NCI-H1694 treated with DMSO at 0.1 percent for 48 hours (cell line): ENCODE data around the gene SAYSD1.

ENCODE experiments used
- DNase-seq: peaks from one replicate; lab custom pipeline; 2025; lab: John Stamatoyannopoulos, UW

SAYSD1 gene

DNA sequence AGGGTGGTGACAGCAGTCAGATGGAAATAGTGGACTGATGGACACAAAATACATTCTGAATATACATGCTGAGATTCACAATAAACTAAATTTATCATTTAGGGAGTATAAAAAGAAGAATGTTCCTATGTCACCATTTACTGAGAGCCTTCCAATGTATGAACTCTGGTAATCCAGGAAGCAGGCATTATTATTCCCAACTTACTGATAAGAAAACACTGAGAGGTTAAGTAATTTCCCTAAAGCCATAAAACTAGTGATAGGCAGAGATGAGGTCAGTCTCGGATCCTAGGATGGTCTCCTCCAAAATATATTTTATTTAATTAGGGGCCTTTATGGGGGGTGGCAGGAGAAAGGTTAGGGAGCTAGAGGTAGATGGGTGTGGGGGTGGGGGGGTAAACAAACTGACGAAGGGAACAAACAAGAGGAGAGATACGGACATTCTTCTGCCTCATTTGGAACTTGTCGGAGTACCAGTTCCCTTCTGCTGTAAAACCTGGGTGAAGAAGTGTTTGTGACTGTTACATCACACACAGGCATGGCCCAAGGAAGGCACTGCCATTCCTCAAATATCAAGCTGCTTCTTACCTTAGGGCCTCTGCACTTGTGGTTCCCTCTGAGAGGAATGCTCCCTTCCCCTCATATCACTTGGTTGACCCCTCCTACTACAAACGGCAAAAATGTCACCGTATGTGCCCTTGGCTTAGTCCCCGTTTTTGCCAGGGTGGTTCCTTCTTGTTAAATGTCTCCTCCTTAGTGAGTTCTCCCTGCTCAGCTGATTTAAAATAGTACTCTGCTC, 6.7 kb downstream of the SAYSD1 start:
- DNase-seq, result no peak

DNA sequence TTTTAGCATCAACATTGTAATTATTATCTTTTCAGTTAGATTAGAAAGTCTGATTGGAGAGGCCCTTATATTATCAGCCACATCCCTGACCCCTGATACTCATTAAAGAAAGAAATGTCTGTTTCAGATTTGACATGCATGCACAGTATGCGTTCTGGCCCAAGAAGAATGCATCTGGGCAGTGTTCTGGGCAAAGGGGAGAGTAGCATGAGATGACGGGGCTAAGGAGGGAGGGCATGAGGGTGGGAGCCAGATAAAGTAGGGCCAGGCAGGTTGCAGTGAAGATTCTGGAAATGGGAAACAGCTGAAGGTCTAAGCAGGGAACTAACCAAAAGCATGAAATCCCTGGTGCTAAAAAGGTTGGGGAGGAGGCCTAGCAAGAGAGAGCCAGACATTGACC, 7.3 kb downstream of the SAYSD1 start:
- DNase-seq, result no peak

DNA sequence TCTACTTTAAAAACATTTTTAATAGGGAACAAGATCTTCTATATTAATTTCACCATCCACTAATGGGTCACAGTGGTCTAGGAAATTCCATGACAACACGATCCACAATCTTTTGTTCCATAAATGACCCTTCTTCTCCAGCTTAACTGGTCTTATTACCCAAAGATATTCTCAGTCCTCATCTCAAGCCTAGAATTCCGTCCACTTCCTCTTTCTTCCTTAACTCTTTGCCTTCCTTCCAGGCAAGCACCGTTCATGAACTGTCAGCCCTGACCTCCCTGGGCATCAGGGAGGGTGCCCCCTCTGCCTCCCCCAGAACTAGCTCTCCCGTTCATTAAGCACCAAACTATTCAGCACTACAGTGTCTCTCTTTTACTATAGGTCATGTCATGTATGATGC, 8.0 kb downstream of the SAYSD1 start:
- DNase-seq, result no peak

DNA sequence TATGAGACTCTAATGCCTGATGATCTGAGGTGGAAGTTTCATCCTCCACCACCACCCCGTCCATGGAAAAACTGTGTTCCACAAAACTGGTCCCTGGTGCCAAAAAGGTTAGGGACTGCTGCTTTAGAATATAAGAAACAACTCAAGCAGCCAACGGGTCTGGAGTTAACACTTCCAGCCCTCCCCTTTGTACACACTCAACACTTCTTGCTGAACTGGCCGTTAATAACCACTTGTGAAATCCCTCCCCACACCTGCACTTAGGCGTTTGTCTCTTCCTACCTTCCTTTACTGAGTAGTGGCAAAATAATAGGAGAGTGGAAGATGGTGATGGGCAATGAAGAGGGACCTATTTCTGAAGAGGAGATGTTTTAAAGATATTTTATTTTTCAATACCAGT, 10.5 kb downstream of the SAYSD1 start:
- DNase-seq, result no peak

DNA sequence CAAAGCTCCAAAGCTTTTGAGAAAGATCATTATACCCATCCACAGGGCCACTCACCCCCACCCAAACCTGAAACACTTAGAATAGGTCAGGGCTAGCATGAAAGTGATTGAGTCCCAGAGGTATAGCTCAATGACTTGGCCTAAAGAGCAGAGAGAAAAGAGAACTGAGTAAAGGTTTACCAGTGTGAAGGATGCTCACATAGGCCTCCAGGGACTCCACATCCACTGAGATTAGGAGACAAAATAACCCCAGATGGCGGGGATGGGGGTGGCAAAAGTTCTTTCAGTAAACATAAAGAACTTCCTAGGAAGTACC, 12.2 kb downstream of the SAYSD1 start:
- DNase-seq, result no peak

DNA sequence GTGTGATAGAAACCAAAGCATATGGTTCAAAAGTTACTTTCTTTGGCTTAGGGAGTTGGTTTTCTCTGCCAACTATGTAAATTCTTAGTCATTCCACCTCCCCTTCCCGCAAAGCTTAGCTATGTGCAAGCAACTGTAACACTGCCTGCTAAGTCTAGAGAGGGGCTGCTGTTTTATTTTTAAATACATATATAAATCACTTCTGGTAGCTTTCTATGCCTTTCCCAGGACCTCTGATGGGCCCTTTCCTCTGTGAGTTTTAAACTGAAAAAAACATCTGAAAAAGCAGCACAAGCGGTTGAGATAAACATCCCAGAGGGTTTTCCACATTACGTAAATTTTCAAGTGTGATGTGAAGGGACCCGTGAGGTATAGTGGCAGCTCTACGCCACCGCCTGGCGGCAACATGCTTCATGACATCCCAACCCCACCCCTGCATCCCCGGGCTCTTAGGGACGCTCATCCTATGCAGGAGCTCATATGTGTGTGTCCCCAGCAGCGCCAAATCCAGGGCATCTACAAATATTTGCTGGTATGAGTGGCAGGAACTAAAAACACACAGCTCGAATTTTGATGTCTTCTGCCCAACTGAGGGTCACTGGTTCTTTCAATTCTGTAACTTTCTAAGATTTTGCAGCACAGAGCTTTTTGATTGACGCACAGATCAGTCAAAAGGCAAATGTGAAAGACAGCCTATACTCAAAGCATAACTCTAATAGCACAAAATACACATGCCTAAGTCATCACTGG, 12.7 kb downstream of the SAYSD1 start:
- no peak for DNase-seq

DNA sequence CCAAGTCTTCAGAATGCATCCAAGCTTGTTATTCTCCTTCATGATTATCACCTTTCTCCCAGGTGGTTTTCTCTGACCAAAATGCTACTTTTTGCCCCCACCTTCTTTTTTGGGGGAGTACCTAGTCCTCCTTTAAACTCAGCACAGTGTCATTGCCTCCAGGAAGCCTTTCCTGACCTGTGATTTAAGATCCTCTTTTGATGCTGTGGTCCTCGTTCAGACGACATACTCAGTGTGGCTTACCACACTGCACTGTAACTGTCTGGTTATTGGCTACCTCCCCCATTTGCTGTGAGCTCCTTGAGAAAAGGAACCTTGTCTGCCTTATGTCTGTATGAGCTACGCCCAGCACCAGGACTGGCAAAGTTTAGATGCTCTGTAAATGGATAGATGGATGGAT, 14.6 kb downstream of the SAYSD1 start:
- DNase-seq, result no peak

DNA sequence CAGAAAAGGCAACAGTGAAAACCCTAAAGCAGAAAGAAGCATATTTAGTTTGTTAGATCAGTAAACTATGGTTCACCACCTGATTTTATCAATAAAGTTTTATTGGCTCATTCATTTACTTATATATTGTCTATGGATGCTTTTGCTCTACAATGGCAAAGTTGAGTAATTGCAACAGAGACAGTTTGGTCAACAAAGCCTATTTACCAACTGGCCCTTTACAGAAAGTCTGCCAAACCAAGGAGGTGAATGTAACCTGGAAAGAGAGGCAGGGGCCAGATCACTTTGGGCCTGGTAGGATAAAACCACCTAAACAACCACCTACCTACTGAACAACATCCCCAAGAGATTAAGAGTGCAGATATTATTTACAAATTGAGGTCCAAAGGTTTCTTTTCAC, 19.4 kb downstream of the SAYSD1 start:
- no peak for DNase-seq

DNA sequence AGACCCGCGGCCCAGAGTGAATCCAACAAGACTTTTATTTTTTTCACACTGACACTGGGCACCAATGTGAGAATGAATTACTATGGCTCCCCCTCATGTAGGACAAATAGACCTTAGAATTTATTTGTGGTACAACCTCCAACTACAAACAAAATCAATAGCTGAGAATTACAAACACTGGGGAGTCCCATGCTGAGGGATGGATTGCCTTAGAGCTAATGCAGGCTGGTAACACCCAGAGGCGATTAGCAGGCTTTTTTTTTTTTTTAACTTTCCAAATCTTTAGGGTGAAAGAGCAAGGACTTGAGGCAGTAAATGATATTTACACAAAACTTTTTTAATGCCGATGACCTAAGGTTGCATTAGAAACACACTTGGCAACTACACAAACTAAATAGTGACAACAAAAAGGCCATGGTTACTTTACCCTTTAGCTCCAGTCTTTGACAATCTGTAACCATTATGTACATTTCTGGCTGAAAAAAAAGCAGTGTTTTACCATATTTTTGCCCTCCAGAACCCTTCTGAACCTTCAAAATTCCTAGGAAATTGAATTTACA, 21.8 kb downstream of the SAYSD1 start:
- DNase-seq, result no peak

DNA sequence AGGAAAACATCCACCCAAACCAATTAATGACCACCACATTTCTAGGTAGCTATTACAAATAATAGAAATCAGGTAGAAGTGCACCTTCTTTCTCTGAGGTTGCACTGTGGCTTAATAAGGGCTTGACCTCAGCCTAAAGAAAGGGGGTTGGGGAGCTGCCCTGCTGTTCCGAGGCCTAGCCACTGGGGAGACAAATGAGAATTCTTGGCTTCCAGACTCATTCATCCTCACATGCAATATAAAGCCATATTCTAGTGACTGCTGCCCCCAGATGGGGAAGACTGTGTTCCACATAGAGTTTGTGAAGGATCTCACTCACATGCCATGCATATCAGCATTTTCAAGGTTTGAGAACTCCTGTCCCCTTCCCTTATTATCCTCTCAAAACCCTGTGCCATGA, 22.9 kb downstream of the SAYSD1 start:
- peak; percentile 6 for DNase-seq

DNA sequence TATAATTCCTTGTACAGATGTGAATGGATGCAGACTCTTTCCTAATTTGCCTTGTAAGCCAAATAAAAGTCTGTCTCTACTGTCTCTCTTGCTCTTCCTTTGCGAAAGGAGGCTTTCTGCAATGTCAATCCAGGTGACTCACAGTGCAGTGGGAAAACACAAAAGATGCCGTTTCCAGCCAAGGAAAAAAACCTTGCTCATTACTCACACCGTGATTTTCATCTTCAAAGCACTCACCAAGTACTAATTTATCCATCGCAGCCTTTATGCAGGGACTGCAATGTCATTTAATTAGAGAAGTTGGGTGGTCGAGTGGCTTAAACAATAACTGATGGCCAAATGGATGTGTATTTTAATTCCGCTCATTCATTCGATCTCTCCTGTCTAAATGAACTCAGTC, 23.8 kb downstream of the SAYSD1 start:
- no peak for DNase-seq

DNA sequence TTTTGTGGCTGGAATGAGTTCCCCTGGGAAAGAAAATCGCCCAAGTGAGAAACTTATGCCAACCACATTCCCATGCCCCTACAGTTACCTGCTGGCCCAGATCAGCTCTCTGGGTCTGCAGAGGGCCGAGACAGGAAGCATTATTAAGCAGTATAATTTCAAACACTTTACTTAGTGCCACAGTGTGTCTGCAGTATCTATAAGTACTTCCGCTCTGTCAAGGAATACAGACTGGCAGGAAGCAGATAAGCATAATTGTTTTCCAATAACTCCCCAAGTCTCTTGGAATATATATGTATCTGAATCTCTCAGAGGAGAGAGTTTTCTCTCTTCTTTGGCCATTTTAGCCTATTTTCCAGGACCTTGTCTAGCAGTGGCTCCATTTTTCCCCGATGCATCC, 24.9 kb downstream of the SAYSD1 start:
- DNase-seq, result no peak

DNA sequence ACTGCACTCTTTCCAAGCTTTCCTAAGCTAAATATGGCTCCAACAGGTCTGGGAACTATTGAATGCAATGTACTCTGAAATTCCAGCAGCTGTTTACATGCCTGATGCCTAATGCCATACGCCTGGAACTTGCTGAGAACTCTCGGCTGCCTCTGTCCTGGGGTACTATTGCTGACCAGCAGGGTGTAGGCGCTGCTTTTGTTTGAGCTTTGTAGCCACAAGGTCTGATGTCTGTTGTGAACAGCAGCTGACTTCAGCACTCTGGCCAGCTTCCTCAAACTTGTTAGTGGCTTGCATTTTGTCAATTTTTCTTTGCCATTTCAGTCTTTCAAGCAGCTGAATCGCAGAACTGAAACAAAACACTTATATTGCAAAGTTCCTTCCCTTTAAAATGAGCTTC, 26.7 kb downstream of the SAYSD1 start:
- no peak for DNase-seq

DNA sequence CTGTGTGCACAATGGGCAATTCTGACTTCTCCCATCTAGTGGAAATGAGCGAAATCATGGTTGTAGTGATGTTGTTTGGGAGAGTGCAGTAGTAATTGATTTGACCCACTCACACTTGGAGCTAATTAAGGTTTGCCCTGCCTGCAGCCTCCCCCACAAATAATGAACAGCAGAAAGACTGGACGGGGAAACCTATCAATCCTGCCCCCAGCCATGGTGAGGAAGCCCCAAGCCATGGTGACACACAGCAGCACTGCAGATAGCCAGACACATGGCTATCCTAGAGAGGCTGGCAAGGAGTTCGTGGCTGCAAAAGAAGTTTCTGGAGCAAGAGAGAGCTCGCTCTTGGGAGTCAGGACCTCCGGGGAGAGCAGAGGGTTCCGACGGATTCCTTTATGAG, 27.8 kb downstream of the SAYSD1 start:
- no peak for DNase-seq

DNA sequence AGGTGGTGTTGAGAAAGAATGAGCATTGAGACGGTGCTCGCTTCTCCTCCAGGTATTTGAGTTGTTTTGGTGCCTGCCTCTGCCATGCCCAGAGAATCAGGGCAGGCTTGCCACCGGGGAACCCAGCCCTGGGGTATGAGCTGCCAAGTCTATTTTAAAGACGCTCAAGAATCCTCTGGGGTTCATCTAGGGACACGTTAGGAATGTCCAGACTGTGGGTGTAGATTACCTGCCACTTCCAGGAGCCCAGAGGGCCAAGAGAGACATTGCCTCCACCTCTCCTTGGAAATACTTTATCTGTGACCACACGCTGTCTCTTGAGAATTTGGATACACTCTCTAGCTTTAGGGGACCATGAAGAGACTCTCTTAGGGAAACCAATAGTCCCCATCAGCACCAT, 28.3 kb downstream of the SAYSD1 start:
- no peak for DNase-seq

DNA sequence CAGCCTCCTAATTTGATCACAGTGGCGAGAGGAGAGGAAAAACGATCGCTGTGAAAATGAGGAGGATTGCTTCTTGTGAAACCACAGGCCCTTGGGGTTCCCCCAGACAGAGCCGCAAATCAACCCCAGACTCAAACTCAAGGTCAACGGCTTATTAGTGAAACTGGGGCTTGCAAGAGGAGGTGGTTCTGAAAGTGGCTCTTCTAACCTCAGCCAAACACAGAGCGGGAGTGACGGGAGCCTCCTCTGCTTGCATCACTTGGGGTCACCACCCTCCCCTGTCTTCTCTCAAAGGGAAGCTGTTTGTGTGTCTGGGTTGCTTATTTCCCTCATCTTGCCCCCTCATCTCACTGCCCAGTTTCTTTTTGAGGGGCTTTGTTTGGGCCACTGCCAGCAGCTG, 28.7 kb downstream of the SAYSD1 start:
- DNase-seq, result no peak

DNA sequence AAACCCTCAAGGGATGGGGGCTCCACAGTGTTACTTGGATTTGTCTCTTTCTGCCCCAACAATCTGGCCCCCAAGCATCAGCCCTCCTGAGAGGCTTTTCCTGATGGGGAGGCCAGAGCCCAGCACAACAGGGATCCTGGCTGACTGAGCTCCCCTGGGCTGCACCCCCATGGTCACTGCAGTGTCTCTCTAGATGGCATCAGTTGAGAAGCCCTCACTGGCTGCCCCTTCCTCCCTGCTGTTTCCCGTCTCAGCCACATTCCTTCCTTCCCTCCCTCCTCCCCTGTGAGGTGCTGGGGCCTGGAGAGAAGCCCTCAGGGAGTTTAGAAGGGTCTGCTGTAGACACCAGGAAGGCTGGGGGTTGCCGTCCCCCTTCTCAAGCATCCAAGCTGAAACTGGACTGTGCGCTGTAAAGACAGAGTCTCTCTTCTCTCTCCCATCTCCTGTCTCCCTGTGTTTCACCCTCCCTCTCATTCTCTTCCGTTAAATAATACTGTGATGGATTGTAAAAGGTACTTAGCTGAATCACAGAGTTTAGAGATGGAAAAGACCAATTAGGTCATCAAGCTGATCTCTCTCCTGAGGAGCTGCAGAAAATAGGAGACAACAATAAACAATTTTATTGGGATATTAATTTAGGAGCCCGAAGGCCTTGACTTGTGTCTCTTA, 29.7 kb downstream of the SAYSD1 start:
- DNase-seq, result no peak

DNA sequence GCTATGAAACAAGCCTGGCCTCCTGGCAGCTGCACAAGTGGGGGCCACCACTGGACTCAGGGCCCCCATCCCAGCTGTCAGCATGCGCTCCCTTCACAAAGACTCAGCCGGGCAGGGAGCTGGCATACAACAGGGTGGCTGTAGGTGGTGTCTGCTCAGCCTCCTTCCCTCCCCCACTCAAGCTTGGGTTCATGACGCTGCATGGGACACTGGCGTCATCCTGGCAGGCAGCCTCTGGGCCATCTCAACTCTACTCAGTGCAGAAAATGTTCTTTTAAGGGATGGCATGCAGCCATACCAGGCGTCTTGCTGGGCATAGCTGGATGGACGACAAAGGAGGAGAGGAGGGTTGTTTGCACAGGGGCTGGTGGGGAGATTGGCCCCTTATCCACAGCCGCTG, 30.5 kb downstream of the SAYSD1 start:
- no peak for DNase-seq

DNA sequence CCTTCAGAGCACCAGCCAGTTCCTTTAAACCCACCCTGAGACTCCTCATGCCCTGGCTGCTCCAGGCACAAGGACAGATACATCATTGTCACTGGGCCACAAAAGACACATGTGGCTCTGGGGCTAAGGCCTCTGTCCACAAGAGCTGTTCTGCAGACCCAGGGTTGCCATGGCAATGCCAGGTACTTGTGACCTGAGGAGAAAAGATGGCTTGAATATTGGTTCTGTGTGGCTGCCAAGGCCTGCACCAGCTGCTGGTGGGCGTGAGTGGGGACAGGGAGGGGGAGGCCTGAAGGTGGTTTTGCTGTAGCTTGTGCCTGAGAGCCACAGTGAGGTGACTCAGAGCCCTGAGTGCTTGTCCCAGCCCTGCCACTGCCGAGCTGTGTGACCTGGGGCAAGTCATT, 31.8 kb downstream of the SAYSD1 start:
- DNase-seq, result no peak

DNA sequence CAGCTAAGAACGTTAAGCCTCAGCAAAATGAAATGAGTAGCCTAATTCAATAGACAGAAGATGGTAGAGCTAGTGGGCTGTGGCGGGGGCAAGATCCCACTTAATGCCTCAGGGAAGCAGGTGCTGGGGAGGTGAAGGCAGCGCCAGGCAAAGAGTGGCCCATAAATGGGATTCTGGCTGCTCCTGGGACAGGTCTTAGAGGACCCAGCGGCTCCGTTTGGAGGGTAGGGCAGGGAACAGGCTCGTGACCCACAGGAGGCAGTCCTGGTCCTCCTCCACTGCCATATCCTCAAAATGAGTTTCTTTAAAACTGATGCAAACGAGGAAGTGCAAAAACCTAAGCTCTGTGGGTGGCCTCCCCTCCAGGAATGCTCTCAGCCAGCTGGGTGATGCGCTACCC, 32.7 kb downstream of the SAYSD1 start:
- DNase-seq, result no peak

DNA sequence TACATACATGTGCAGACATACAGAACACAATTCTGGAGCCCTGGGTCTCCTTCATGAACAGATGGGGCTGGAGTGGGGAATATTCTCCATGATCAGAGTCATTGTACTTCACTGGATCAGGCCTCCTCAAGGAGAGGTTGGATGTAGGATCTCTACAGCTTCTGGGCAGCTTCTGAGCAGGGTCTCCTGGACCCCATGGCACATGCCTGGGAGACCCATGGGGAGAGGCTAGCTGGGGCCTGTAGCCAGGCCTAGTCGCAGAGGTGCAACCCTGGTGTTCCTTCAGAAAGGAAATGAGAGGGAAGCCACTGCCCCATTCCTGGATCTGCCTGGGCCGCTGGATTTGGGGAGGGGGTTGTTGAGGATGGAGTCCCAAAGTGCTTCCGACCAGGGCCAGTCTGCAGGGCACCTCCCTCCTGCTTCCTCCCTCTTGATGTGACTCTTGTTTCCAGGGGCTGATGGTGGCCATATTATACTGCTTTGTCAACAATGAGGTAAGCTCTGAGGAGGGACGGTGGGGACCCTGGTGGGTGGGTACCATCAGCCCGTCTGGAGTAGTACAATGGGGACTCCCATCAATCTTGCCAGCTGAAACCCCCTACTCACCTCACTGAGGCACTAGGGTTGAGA, 34.6 kb downstream of the SAYSD1 start:
- DNase-seq, result no peak
